GM12878 (cell line): ENCODE data around the gene ZNF311. TPM values are rescaled to one million over a fixed set of nuclear protein-coding genes. Genes with fewer than 3 reads are reported as not detected.
"Not testable (repeated sequence)": the region's sequence is repeated elsewhere in the genome, so short reads cannot be mapped to it uniquely, and the experiment has no call there.

Experiments used
- ATAC-seq: fragments of 200-7000 bp; cut with Tn5 transposase; 3 replicates; pipeline ENCODE4 v1.9.1; 2020; ENCODE audit warnings: mild to moderate bottlenecking, moderate library complexity
- BruUV-seq: library from RNA; stranded (reverse); fragments of 400-500 nt; replicated peaks from 2 replicates; lab custom pipeline; 2021; lab: Mats Ljungman, UMichigan
- CTCF ChIA-PET: fragments of 300-600 bp; sonication (Branson Sonifier 250); formaldehyde crosslinking; extraction: SDS; loops from one replicate; lab custom pipeline; 2021; ENCODE audit warnings: inconsistent platforms; lab: Yijun Ruan, JAX
- POLR2A ChIA-PET: fragments of 350-600 bp; formaldehyde crosslinking; extraction: SDS; loops from one replicate; lab custom pipeline; 2021; ENCODE audit warnings: inconsistent platforms; lab: Charles Lee
- RAD21 ChIA-PET: fragments of 300-600 bp; sonication (Branson Sonifier 250); formaldehyde crosslinking; loops from one replicate; lab custom pipeline; 2023; ENCODE audit warnings: antibody characterized with exemption; ENCODE audit not compliant: unreplicated experiment; lab: Charles Lee
- SMC1A ChIA-PET: fragments of 300-600 bp; sonication (Branson Sonifier 250); formaldehyde crosslinking; loops from one replicate; lab custom pipeline; 2023; ENCODE audit not compliant: unreplicated experiment, uncharacterized antibody; lab: Charles Lee
- DNase-seq: peaks from one replicate; pipeline ENCODE4 v3.0.0-alpha.2; 2011; ENCODE audit warnings: low read depth, low spot score
- FAIRE-seq: peaks from 3 replicates; lab custom pipeline; 2011; peaks lifted over from hg19 to GRCh38; lab: Jason Lieb, UNC
- H2AFZ ChIP-seq: 2 replicates; pipeline ENCODE4 v1.6.0; 2011; ENCODE audit warnings: low read depth, low read length, control low read depth; ENCODE audit not compliant: control insufficient read depth
- H3K27ac ChIP-seq: 2 replicates; pipeline ENCODE4 v1.5.1; 2011; ENCODE audit warnings: control low read depth; ENCODE audit not compliant: control insufficient read depth, insufficient read depth
- H3K27me3 ChIP-seq, 2 experiments: replicated peaks in 1 of 2; 2 replicates each; pipeline versions ENCODE4 v1.6.0 to v1.6.1; 2011; ENCODE audit warnings: low read length in 1 of 2; ENCODE audit not compliant: control insufficient read depth in 2 of 2, insufficient read depth in 2 of 2
- H3K36me3 ChIP-seq, 2 experiments: 2 replicates each; pipeline ENCODE4 v1.5.1; 2011; ENCODE audit warnings: low read length in 1 of 2; ENCODE audit not compliant: control insufficient read depth in 2 of 2, insufficient read depth in 2 of 2
- H3K4me1 ChIP-seq: 2 replicates; pipeline ENCODE4 v1.6.1; 2011; ENCODE audit warnings: mild to moderate bottlenecking, low read length, moderate library complexity, mixed read lengths; ENCODE audit not compliant: control insufficient read depth, insufficient read depth
- H3K4me2 ChIP-seq: 2 replicates; pipeline ENCODE4 v1.6.0; 2011; ENCODE audit warnings: control low read depth; ENCODE audit not compliant: control insufficient read depth, insufficient read depth
- H3K4me3 ChIP-seq: fragments of 200-600 bp; sonication (generic); 2 replicates; pipeline ENCODE4 v1.5.1; 2016
- H3K79me2 ChIP-seq: 2 replicates; pipeline ENCODE4 v1.6.0; 2011; ENCODE audit warnings: low read length; ENCODE audit not compliant: control insufficient read depth, insufficient read depth
- H3K9ac ChIP-seq: 2 replicates; pipeline ENCODE4 v1.8.0; 2011; ENCODE audit warnings: low read length, control low read depth, mixed read lengths; ENCODE audit not compliant: control insufficient read depth, insufficient read depth
- H3K9me3 ChIP-seq: replicated peaks from 3 replicates; pipeline ENCODE4 v1.5.1; 2011; ENCODE audit warnings: mild to moderate bottlenecking, low read length; ENCODE audit not compliant: control insufficient read depth, insufficient read depth
- H4K20me1 ChIP-seq: 2 replicates; pipeline ENCODE4 v1.6.0; 2011; ENCODE audit not compliant: control insufficient read depth, insufficient read depth
- BACH1 ChIP-seq: fragments of 450-650 bp; IDR thresholded peaks from 2 replicates; pipeline ENCODE4 v1.6.1; 2017; ENCODE audit warnings: mild to moderate bottlenecking, borderline replicate concordance
- CBFB ChIP-seq: IDR thresholded peaks from 2 replicates; pipeline ENCODE4 v1.6.1; 2016; ENCODE audit warnings: antibody characterized with exemption, low read depth
- ZNF274 ChIP-seq: IDR thresholded peaks from one replicate; pipeline ENCODE4 v1.8.0; 2011; ENCODE audit not compliant: insufficient read length, insufficient read depth
- ZNF622 ChIP-seq: fragments of 450-650 bp; IDR thresholded peaks from 2 replicates; pipeline ENCODE4 v1.6.1; 2017; ENCODE audit warnings: mild to moderate bottlenecking, inconsistent platforms
- WGBS: methylation state at CpG from one replicate; pipeline ENCODE4 v1.1.6; 2016; ENCODE audit warnings: low lambda C conversion rate; ENCODE audit not compliant: insufficient replicate concordance, insufficient coverage; ENCODE audit errors: missing lambda C conversion rate; 5-methylcytosine and 5-hydroxymethylcytosine counted together
- in situ Hi-C: fragments of 300-500 bp; cut with MboI; formaldehyde crosslinking; loops from 9 replicates; pipeline ENCODE4 v1.14.3; 2018; ENCODE audit warnings: mixed read lengths
- intact Hi-C: fragments of 100-400 bp; cut with micrococcal nuclease; formaldehyde crosslinking; loops from one replicate; pipeline ENCODE4 v1.14.2; 2022; ENCODE audit not compliant: unreplicated experiment
- polyA plus RNA-seq, 11 experiments: library from polyadenylated mRNA; depleted of rRNA in 4 of 11; unstranded in 6 of 11; stranded (reverse) in 5 of 11; fragments of >200 nt; fragmentation: Nextera tagmentation in 4 of 11; fragmentation: Illumina TruSeq in 1 of 11; extraction: Ambion mirVana in 4 of 11; extraction: Trizol in 1 of 11; gene quantifications; 1 replicate in 1 of 11; 2 replicates in 10 of 11; pipeline versions ENCODE4 v1.2.1 to v1.2.3, GENCODE V29; 2011 to 2016; ENCODE audit warnings: inconsistent platforms in 2 of 11, missing spikeins in 2 of 11, low read depth in 1 of 11
- total RNA-seq, 4 experiments: library from RNA; depleted of rRNA in 3 of 4; stranded (reverse); fragments of >200 nt in 3 of 4; fragmentation: Illumina TruSeq in 1 of 4; extraction: Trizol in 1 of 4; gene quantifications; 2 replicates each; pipeline versions ENCODE4 v1.2.1 to v1.2.3, GENCODE V29; 2013 to 2021
- TF ChIP-seq, protein P1 (sequence below): fragments of 150-350 bp; IDR thresholded peaks from 2 replicates; pipeline ENCODE4 v1.6.1; 2014; ENCODE audit warnings: mild to moderate bottlenecking, low read depth, low read length

Gene ZNF311
- total and polyA plus RNA-seq, 10 of the 15 experiments (the other 5 are each of a cell fraction or from before 2014, with no cell fraction given), result 0.07 TPM; not detected in 9

DNA sequence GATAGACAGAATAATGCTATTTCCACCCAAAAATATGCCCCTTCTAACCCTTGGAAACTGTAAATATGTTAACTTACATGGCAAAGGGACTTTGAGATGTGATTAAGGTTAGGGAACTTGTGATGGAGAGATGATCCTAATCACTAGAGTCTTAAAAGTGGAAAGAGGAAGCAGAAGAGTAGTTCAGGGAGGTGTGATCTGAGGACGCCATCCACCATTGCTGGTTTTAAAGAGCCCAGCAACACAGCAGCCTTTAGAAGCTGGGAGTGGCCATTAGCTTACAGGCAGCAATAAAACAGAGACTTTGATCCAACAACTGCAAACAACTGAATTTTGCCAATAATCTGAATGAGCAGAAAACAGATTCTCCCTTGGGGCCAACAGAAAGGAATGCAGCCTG, 30.6 kb downstream of the ZNF311 start:
- Histone ChIP-seq H3K4me1 (0 out of 2 replicates have a peak, but pooled peaks cover 2% of the 10 kb centered on the region), H3K9me3 (no peaks in the 10 kb centered on the region; the same call in 2 of the 3 replicates), H3K36me3 (no peaks in the 10 kb centered on the region), H3K9ac (no peak overlapping the region), H3K27ac (no peak overlapping the region), H3K79me2 (no peaks in the 10 kb centered on the region), H3K27me3 (no peaks in the 10 kb centered on the region), H4K20me1 (no peaks in the 10 kb centered on the region), H2AFZ (no peak overlapping the region), H3K4me3 (no peak overlapping the region), H3K4me2 (no peak overlapping the region)
- no TSS peak for BruUV-seq
- WGBS, result 100% methylated on average over 1 of the region's 1 CpG
- intact Hi-C loops, result no loop called here
- ChIA-PET POLR2A (interaction anchor here (0.6 kb wide), 1 partner anchor 119 kb away, joined by 3 read pairs; no protein-coding TSS in a partner anchor), CTCF (interaction anchor here (1.1 kb wide), 1 partner anchor 41 kb away, joined by 3 read pairs; no protein-coding TSS in a partner anchor), SMC1A (no interaction called here), RAD21 (no interaction called here)
- TF ChIP-seq ZNF274, result no peak
- no peak for TF ChIP-seq BACH1
- TF ChIP-seq, protein P1, sequence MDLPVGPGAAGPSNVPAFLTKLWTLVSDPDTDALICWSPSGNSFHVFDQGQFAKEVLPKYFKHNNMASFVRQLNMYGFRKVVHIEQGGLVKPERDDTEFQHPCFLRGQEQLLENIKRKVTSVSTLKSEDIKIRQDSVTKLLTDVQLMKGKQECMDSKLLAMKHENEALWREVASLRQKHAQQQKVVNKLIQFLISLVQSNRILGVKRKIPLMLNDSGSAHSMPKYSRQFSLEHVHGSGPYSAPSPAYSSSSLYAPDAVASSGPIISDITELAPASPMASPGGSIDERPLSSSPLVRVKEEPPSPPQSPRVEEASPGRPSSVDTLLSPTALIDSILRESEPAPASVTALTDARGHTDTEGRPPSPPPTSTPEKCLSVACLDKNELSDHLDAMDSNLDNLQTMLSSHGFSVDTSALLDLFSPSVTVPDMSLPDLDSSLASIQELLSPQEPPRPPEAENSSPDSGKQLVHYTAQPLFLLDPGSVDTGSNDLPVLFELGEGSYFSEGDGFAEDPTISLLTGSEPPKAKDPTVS, result no peak
- no peak for TF ChIP-seq CBFB
- no peak for TF ChIP-seq ZNF622
- DNase-seq (no peak), ATAC-seq (no peak), FAIRE-seq (no peak)
- in situ Hi-C loops, result no loop called here

DNA sequence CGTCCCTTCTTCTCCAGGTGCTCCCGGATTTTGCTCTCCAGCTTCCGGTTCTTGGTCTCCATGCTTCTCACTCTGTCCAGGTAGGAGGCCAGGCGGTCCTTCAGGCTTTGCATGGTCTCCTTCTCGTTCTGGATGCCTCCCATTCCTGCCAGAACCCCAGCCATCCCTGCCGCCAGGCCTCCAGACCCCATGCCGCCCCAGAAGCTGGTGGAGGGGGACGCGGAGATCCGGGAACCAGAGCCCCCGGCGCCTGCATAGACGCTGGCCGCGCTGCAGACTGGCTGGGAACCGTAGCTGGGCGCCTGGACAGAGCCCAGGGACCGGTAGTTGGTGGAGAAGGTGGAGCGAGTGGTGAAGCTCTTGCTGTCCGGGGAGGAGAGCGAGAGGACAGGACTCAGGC, 35.1 kb downstream of the ZNF311 start:
- DNase-seq, H3K27me3 ChIP-seq, H3K4me2 ChIP-seq, CTCF ChIA-PET, in situ Hi-C loops, RAD21 ChIA-PET, H3K9ac ChIP-seq, intact Hi-C loops, H4K20me1 ChIP-seq, H3K36me3 ChIP-seq, H3K4me1 ChIP-seq, H3K79me2 ChIP-seq, BruUV-seq, H3K27ac ChIP-seq, SMC1A ChIA-PET, ATAC-seq, H3K9me3 ChIP-seq, H3K4me3 ChIP-seq, FAIRE-seq, H2AFZ ChIP-seq, POLR2A ChIA-PET: not testable (repeated sequence)
- WGBS, result 73% methylated on average over 21 of the region's 21 CpGs
